GM23338 (cell line): Measurements from ENCODE around the gene CENPT. TPM values are rescaled to one million over a fixed set of nuclear protein-coding genes. Genes with fewer than 3 reads are reported as not detected.

Experiments used
- ATAC-seq: fragments of 200-7000 bp; cut with Tn5 transposase; 3 replicates; pipeline ENCODE4 v1.9.1; 2020
- DNase-seq: peaks from one replicate; pipeline ENCODE4 v3.0.0-alpha.2; 2015; ENCODE audit warnings: low spot score
- H2AFZ ChIP-seq: fragments of 200-600 bp; sonication (generic); 2 replicates; pipeline ENCODE4 v1.8.0; 2016; ENCODE audit warnings: antibody characterized with exemption, mild to moderate bottlenecking, moderate library complexity
- H3F3A ChIP-seq: fragments of 200-600 bp; sonication (generic); replicated peaks from 2 replicates; pipeline ENCODE4 v1.8.0; 2017; ENCODE audit warnings: antibody characterized with exemption, mixed run types, low read depth
- H3K27ac ChIP-seq: fragments of 200-600 bp; sonication (generic); 2 replicates; pipeline ENCODE4 v1.6.1; 2016; ENCODE audit warnings: low read depth
- H3K27me3 ChIP-seq: fragments of 200-600 bp; sonication (generic); 2 replicates; pipeline ENCODE4 v1.8.0; 2016; ENCODE audit warnings: mild to moderate bottlenecking, mixed run types, moderate library complexity; ENCODE audit not compliant: insufficient read depth
- H3K36me3 ChIP-seq: fragments of 200-600 bp; sonication (generic); 2 replicates; pipeline ENCODE4 v1.8.0; 2016; ENCODE audit warnings: mild to moderate bottlenecking; ENCODE audit not compliant: insufficient read depth
- H3K4me1 ChIP-seq: fragments of 200-600 bp; sonication (generic); 2 replicates; pipeline ENCODE4 v1.8.0; 2016; ENCODE audit warnings: mild to moderate bottlenecking, moderate library complexity; ENCODE audit not compliant: insufficient read depth
- H3K4me2 ChIP-seq: fragments of 200-600 bp; sonication (generic); 2 replicates; pipeline ENCODE4 v1.7.1; 2017; ENCODE audit warnings: mixed run types
- H3K4me3 ChIP-seq: fragments of 200-600 bp; sonication (generic); 2 replicates; pipeline ENCODE4 v1.6.1; 2016; ENCODE audit warnings: mixed run types
- H3K79me2 ChIP-seq: fragments of 200-600 bp; sonication (generic); replicated peaks from 2 replicates; pipeline ENCODE4 v1.8.0; 2017; ENCODE audit warnings: mild to moderate bottlenecking; ENCODE audit not compliant: insufficient read depth
- H3K9me2 ChIP-seq: fragments of 200-600 bp; sonication (generic); 2 replicates; pipeline ENCODE4 v1.8.0; 2017; ENCODE audit not compliant: insufficient read depth
- H4K20me1 ChIP-seq: fragments of 200-600 bp; sonication (generic); replicated peaks from 2 replicates; pipeline ENCODE4 v1.8.0; 2017; ENCODE audit warnings: mild to moderate bottlenecking; ENCODE audit not compliant: insufficient read depth
- H3K27ac Mint-ChIP-seq: 2 replicates; pipeline ENCODE4 v1.8.0; 2020; ENCODE audit warnings: inconsistent platforms, mild to moderate bottlenecking, moderate library complexity, mixed read lengths
- H3K27me3 Mint-ChIP-seq: 3 replicates; pipeline ENCODE4 v1.8.0; 2022; ENCODE audit warnings: low read depth, mild to moderate bottlenecking, moderate library complexity, mixed read lengths, inconsistent platforms; ENCODE audit not compliant: insufficient read depth, poor library complexity
- H3K36me3 Mint-ChIP-seq: 3 replicates; pipeline ENCODE4 v1.8.0; 2021; ENCODE audit warnings: low read depth, mild to moderate bottlenecking, inconsistent platforms, moderate library complexity, mixed read lengths
- H3K4me1 Mint-ChIP-seq: 3 replicates; pipeline ENCODE4 v1.8.0; 2020; ENCODE audit warnings: mild to moderate bottlenecking, inconsistent platforms, mixed read lengths
- H3K4me3 Mint-ChIP-seq: 3 replicates; pipeline ENCODE4 v1.8.0; 2021; ENCODE audit warnings: moderate library complexity, mild to moderate bottlenecking, inconsistent platforms, mixed read lengths
- H3K9me3 Mint-ChIP-seq: 3 replicates; pipeline ENCODE4 v1.8.0; 2020; ENCODE audit warnings: moderate library complexity, mild to moderate bottlenecking, inconsistent platforms, mixed read lengths
- CREB1 ChIP-seq: fragments of 250-450 bp; sonication (Bioruptor Pico); IDR thresholded peaks from 2 replicates; pipeline ENCODE4 v1.5.0; 2020; ENCODE audit warnings: low read depth, mild to moderate bottlenecking, moderate library complexity
- CTCF ChIP-seq, 2 experiments: fragments of 200-600 bp in 1 of 2; sonication (generic) in 1 of 2; conservative IDR thresholded peaks; 2 replicates each; pipeline versions ENCODE4 v1.5.1 to v1.6.1; 2016 to 2017; ENCODE audit warnings: antibody characterized with exemption in 2 of 2, low read depth in 2 of 2, mild to moderate bottlenecking in 2 of 2, moderate library complexity in 1 of 2
- ETS1 ChIP-seq: IDR thresholded peaks from 2 replicates; pipeline ENCODE4 v1.6.1; 2016; ENCODE audit warnings: antibody characterized with exemption
- EZH2phosphoT487 ChIP-seq: fragments of 200-600 bp; sonication (generic); IDR thresholded peaks from one replicate; pipeline ENCODE4 v1.8.1; 2018; ENCODE audit warnings: antibody characterized with exemption; ENCODE audit not compliant: unreplicated experiment
- JUNB ChIP-seq: IDR thresholded peaks from one replicate; pipeline ENCODE4 v1.6.1; 2016; ENCODE audit warnings: antibody characterized with exemption; ENCODE audit not compliant: unreplicated experiment
- POLR2AphosphoS5 ChIP-seq: IDR thresholded peaks from 2 replicates; pipeline ENCODE4 v1.6.1; 2016; ENCODE audit warnings: antibody characterized with exemption, low read depth
- STAT1 ChIP-seq: IDR thresholded peaks from one replicate; pipeline ENCODE4 v1.6.1; 2016; ENCODE audit warnings: antibody characterized with exemption; ENCODE audit not compliant: unreplicated experiment
- ZNF114 ChIP-seq: fragments of 250-450 bp; sonication (Bioruptor Pico); IDR thresholded peaks from 2 replicates; pipeline ENCODE4 v1.5.0; 2020; ENCODE audit warnings: mild to moderate bottlenecking, moderate library complexity
- ZNF331 ChIP-seq: fragments of 250-450 bp; sonication (Bioruptor Pico); IDR thresholded peaks from 2 replicates; pipeline ENCODE4 v1.5.0; 2020; ENCODE audit warnings: low read depth, mild to moderate bottlenecking, moderate library complexity
- polyA plus RNA-seq: library from polyadenylated mRNA; unstranded; fragments of >200 nt; fragmentation: Nextera tagmentation; extraction: Ambion mirVana; gene quantifications from 2 replicates; pipeline ENCODE4 v1.2.1, GENCODE V29; 2016
- total RNA-seq: library from RNA; depleted of rRNA; stranded (reverse); fragments of >200 nt; shearing (Covaris generic); gene quantifications from 2 replicates; pipeline ENCODE4 v1.2.3, GENCODE V29; 2014
- TF ChIP-seq, protein P1 (sequence below): fragments of 250-450 bp; sonication (Bioruptor Pico); IDR thresholded peaks from 2 replicates; pipeline ENCODE4 v1.5.0; 2020; ENCODE audit warnings: mild to moderate bottlenecking, moderate library complexity

CENPT gene
- total and polyA plus RNA-seq, 2 experiments from 2014 or later = 55.4 to 63.8 TPM

- TF ChIP-seq CTCF (conservative IDR thresholded peaks at IDR 0.05; ENCODE audit: low read depth in 2 of 2) (no peak), ZNF114 (CRISPR knock-in tag) (no peak), STAT1 (no peak), CREB1 (CRISPR knock-in tag) (no peak), ETS1 (no peak)
Measured at GRCh38 chr16:67878232-67878631, 30.7 kb upstream of the CENPT start (continued).

DNA sequence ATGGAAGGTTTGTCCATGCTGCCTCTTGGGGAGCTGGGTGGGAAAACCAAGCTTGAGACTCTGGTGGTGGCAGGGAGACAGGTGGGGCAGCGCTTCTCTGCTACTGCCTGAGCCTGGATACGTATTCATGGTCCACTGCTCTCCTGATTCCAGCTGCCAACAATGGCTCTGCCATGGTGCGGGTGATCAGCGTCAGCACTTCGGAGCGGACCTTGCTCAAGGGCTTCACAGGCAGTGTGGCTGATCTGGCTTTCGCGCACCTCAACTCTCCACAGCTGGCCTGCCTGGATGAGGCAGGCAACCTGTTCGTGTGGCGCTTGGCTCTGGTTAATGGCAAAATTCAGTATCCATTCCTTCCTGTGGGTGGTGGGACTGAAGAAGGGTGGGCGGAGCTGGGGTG, 29.6 kb upstream of the CENPT start:
- H3K27me3 Mint-ChIP-seq = peaks cover 21% of the 10 kb centered on the region
- no peak overlapping the region for H3K27ac Mint-ChIP-seq
- Histone ChIP-seq H4K20me1 (peaks cover 4% of the 10 kb centered on the region), H2AFZ (no peak overlapping the region), H3K9me2 (no peaks in the 10 kb centered on the region), H3K79me2 (peaks cover 28% of the 10 kb centered on the region), H3K27me3 (no peaks in the 10 kb centered on the region), H3K36me3 (peaks cover 25% of the 10 kb centered on the region; the same call in 1 of the 2 replicates), H3K4me2 (no peak overlapping the region), H3K27ac (no peak overlapping the region), H3K4me3 (no peak overlapping the region), H3K4me1 (peaks cover 8% of the 10 kb centered on the region; the same call in 1 of the 2 replicates), H3F3A (peaks cover 7% of the 10 kb centered on the region)
- no peaks in the 10 kb centered on the region for H3K9me3 Mint-ChIP-seq
- TF ChIP-seq CREB1 (CRISPR knock-in tag) (no peak), ZNF331 (CRISPR knock-in tag) (no peak), ZNF114 (CRISPR knock-in tag) (no peak), CTCF (conservative IDR thresholded peaks at IDR 0.05; ENCODE audit: low read depth in 2 of 2) (no peak), STAT1 (no peak), POLR2AphosphoS5 (no peak), JUNB (no peak), EZH2phosphoT487 (no peak)
- TF ChIP-seq, protein P1, sequence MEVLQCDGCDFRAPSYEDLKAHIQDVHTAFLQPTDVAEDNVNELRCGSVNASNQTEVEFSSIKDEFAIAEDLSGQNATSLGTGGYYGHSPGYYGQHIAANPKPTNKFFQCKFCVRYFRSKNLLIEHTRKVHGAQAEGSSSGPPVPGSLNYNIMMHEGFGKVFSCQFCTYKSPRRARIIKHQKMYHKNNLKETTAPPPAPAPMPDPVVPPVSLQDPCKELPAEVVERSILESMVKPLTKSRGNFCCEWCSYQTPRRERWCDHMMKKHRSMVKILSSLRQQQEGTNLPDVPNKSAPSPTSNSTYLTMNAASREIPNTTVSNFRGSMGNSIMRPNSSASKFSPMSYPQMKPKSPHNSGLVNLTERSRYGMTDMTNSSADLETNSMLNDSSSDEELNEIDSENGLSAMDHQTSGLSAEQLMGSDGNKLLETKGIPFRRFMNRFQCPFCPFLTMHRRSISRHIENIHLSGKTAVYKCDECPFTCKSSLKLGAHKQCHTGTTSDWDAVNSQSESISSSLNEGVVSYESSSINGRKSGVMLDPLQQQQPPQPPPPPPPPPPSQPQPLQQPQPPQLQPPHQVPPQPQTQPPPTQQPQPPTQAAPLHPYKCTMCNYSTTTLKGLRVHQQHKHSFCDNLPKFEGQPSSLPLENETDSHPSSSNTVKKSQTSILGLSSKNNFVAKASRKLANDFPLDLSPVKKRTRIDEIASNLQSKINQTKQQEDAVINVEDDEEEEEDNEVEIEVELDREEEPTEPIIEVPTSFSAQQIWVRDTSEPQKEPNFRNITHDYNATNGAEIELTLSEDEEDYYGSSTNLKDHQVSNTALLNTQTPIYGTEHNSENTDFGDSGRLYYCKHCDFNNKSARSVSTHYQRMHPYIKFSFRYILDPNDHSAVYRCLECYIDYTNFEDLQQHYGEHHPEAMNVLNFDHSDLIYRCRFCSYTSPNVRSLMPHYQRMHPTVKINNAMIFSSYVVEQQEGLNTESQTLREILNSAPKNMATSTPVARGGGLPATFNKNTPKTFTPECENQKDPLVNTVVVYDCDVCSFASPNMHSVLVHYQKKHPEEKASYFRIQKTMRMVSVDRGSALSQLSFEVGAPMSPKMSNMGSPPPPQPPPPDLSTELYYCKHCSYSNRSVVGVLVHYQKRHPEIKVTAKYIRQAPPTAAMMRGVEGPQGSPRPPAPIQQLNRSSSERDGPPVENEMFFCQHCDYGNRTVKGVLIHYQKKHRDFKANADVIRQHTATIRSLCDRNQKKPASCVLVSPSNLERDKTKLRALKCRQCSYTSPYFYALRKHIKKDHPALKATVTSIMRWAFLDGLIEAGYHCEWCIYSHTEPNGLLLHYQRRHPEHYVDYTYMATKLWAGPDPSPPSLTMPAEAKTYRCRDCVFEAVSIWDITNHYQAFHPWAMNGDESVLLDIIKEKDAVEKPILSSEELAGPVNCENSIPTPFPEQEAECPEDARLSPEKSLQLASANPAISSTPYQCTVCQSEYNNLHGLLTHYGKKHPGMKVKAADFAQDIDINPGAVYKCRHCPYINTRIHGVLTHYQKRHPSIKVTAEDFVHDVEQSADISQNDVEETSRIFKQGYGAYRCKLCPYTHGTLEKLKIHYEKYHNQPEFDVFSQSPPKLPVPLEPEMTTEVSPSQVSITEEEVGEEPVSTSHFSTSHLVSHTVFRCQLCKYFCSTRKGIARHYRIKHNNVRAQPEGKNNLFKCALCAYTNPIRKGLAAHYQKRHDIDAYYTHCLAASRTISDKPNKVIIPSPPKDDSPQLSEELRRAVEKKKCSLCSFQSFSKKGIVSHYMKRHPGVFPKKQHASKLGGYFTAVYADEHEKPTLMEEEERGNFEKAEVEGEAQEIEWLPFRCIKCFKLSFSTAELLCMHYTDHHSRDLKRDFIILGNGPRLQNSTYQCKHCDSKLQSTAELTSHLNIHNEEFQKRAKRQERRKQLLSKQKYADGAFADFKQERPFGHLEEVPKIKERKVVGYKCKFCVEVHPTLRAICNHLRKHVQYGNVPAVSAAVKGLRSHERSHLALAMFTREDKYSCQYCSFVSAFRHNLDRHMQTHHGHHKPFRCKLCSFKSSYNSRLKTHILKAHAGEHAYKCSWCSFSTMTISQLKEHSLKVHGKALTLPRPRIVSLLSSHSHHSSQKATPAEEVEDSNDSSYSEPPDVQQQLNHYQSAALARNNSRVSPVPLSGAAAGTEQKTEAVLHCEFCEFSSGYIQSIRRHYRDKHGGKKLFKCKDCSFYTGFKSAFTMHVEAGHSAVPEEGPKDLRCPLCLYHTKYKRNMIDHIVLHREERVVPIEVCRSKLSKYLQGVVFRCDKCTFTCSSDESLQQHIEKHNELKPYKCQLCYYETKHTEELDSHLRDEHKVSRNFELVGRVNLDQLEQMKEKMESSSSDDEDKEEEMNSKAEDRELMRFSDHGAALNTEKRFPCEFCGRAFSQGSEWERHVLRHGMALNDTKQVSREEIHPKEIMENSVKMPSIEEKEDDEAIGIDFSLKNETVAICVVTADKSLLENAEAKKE (CRISPR knock-in tag) = no peak
- DNase-seq (no peak), ATAC-seq (no peak)
- H3K4me1 Mint-ChIP-seq = peaks cover 14% of the 10 kb centered on the region
- no peak overlapping the region for H3K4me3 Mint-ChIP-seq
- H3K36me3 Mint-ChIP-seq = peaks cover 54% of the 10 kb centered on the region
